Pancreas (tissue), 10 donors: ENCODE data around the gene CDH11. TPM values are rescaled to one million over a fixed set of nuclear protein-coding genes. Genes with fewer than 3 reads are reported as not detected.

ENCODE experiments used
- ATAC-seq, 4 donors: fragments of 200-7000 bp; cut with Tn5 transposase; one replicate each; pipeline versions ENCODE4 v1.8.0 to v1.9.1; 2020; ENCODE audit warnings: mild to moderate bottlenecking in 4 of 4, moderate library complexity in 4 of 4
- DNase-seq, 6 donors: peaks; one replicate each; pipeline ENCODE4 v3.0.0-alpha.2; 2020
- FAIRE-seq: peaks from 2 replicates; lab custom pipeline; 2012; peaks lifted over from hg19 to GRCh38; lab: Jason Lieb, UNC
- H3K27ac ChIP-seq, 4 donors: fragments of 200-600 bp; sonication (generic); 1 replicate in 3 of 4; 2 replicates in 1 of 4; pipeline versions ENCODE4 v1.5.0 to v1.8.0; 2020
- H3K27me3 ChIP-seq, 4 donors: fragments of 200-600 bp; one replicate each; pipeline ENCODE4 v1.8.0; 2021
- H3K36me3 ChIP-seq, 3 donors: fragments of 200-600 bp; sonication (generic) in 1 of 3; one replicate each; pipeline versions ENCODE4 v1.5.0 to v1.8.0; 2020 to 2021
- H3K4me1 ChIP-seq, 3 donors: fragments of 200-600 bp; one replicate each; pipeline ENCODE4 v1.8.0; 2021
- H3K4me3 ChIP-seq, 4 donors: fragments of 200-600 bp; sonication (generic) in 2 of 4; one replicate each; pipeline versions ENCODE4 v1.5.0 to v1.8.0; 2020 to 2021
- H3K9me3 ChIP-seq, 4 donors: fragments of 200-600 bp; one replicate each; pipeline ENCODE4 v1.8.0; 2021
- CTCF ChIP-seq, 4 donors: fragments of 200-600 bp; sonication (generic) in 3 of 4; IDR thresholded peaks; one replicate each; pipeline versions ENCODE4 v1.5.0 to v1.8.0; 2021; ENCODE audit warnings: antibody characterized with exemption in 4 of 4
- WGBS, 2 donors: extraction: QIAGEN DNeasy Blood & Tissue Kit; methylation state at CpG; one replicate each; pipeline ENCODE4 v1.1.7; 2013; 5-methylcytosine and 5-hydroxymethylcytosine counted together
- intact Hi-C, 3 donors: fragments of 100-400 bp; cut with DNase I; formaldehyde crosslinking; loops; one replicate each; pipeline versions ENCODE4 v1.11.1 to v1.14.2; 2022
- polyA plus RNA-seq, 2 donors: library from polyadenylated mRNA; stranded (reverse); fragments of 200-250 nt; gene quantifications; one replicate each; pipeline ENCODE4 v1.2.3, GENCODE V29; 2013
- total RNA-seq, 6 donors: library from RNA; stranded (reverse); fragmentation: NEBNext Ultra II Directional in 4 of 6; extraction: Animal tissue kit (Norgen Biotek cat#: 25700) in 4 of 6; gene quantifications; one replicate each; pipeline versions ENCODE4 v1.2.1 to v1.2.4, GENCODE V29; 2021 to 2023
- donor health status: healthy with polysubstance abuse.
- donor health status: DM: no; HTN: no; CAD: no; lungs with moderate emphysema.
- donor health status: DM: no; HTN: no; CAD: no.
- donor health status: control.
- donor health status: control.
- donor health status: Bipolar disorder and iron deficiency.
- donor health status: DM: yes; HTN: yes; CAD: no.
- donor health status: DM: no; HTN: no; CAD: no.
- donor health status: DM: no; HTN: no; CAD: no.
- donor health status: DM: yes; HTN: yes; CAD: no.

CDH11 gene
- total and polyA plus RNA-seq, 8 donors: 0.38 to 49.6 (median 1.8) TPM

DNA sequence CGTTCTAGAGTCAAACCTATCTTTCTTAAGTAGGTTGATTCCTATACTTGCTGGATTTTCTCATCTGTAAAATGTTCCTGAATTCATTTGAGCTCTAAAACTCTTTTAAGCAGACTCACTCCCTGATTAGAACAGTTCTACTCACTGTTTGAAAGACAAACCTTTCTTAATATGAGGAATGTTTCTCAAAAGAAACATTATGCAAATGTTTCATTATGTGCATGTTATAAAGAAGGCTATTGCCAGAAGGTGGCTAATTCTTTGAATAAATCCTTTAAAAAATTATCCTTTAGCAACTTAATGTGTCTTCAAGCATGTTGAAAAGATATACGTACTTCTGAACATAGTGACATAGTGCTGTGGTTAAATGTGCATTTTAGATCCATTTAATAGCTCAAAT, 124.1 kb downstream of the CDH11 start:
- ATAC-seq: no peak
- no peak for FAIRE-seq
- H3K36me3 ChIP-seq: no peaks in the 10 kb centered on the region
- intact Hi-C loops: no loop called here
- no peaks in the 10 kb centered on the region for H3K9me3 ChIP-seq
- DNase-seq: no peak
- H3K27me3 ChIP-seq: no peaks in the 10 kb centered on the region
- no peak overlapping the region for H3K4me3 ChIP-seq
- H3K4me1 ChIP-seq: no peaks in the 10 kb centered on the region
- WGBS, 2 donors: 59 to 61% methylated on average over 2 of the region's 2 CpGs
- H3K27ac ChIP-seq: no peak overlapping the region
- TF ChIP-seq CTCF (IDR thresholded peaks at IDR 0.05): no peak

GRCh38 chr16:64997121-64997520, 124.7 kb downstream of the CDH11 start:
- no peak for DNase-seq
- intact Hi-C loops: no loop called here
- Histone ChIP-seq H3K9me3 (no peaks in the 10 kb centered on the region), H3K4me1 (no peaks in the 10 kb centered on the region), H3K4me3 (no peak overlapping the region), H3K27ac (no peak overlapping the region), H3K36me3 (no peaks in the 10 kb centered on the region), H3K27me3 (no peaks in the 10 kb centered on the region)
- FAIRE-seq: no peak
- no peak for ATAC-seq
- 86 to 90% methylated on average over 9 of the region's 9 CpGs for WGBS, 2 donors
- no peak for TF ChIP-seq CTCF (IDR thresholded peaks at IDR 0.05)

DNA sequence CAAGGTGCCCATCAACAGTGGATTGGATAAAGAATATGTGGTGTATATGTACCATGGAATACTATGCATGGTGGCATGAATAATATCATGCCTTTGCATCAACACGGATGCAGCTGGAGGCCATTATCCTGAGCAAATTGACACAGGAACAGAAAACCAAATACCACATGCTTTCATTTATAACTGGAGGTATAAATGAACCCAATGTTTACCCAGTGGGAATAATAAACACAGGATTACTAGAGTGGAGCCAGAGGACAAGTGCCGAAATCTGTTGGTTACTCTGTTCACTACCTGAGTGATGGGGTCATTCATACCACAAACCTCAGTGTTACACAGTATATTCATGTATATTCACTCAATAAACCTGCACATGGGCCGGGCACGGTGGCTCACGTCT, 125.2 kb downstream of the CDH11 start:
- 62 to 66% methylated on average over 5 of the region's 5 CpGs for WGBS, 2 donors

DNA sequence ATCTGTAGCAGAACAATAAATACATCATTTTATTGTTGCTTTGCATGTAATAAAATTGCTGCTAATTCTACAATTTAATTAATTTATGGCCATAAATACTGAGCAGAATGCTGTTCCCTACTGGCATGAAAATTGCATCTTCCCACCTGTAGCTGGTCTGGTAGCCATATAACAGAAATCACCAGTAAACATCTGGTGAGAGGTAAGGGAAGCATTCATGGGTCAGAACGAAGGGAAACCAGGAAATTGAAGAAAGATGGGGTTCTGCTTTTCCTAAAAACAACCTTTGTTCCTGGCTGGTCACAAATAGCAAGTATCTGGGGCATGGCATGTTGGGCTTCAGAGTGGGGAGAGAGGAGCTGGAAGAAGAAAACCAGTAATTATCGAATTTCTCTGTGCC, 128.4 kb downstream of the CDH11 start:
- WGBS, 2 donors: 33 to 41% methylated on average over 2 of the region's 2 CpGs
- Histone ChIP-seq H3K9me3 (no peaks in the 10 kb centered on the region), H3K27ac (no peak overlapping the region), H3K4me1 (no peaks in the 10 kb centered on the region), H3K4me3 (no peak overlapping the region), H3K36me3 (no peaks in the 10 kb centered on the region), H3K27me3 (no peaks in the 10 kb centered on the region)
- intact Hi-C loops: no loop called here
- no peak for ATAC-seq
- no peak for FAIRE-seq
- TF ChIP-seq CTCF (IDR thresholded peaks at IDR 0.05): no peak
- DNase-seq: no peak

More for the DNA sequence above, 125.2 kb downstream of the CDH11 start:
- Histone ChIP-seq H3K36me3 (no peaks in the 10 kb centered on the region), H3K4me3 (no peak overlapping the region), H3K27ac (no peak overlapping the region), H3K4me1 (no peaks in the 10 kb centered on the region), H3K27me3 (no peaks in the 10 kb centered on the region), H3K9me3 (no peaks in the 10 kb centered on the region)
- ATAC-seq (no peak), DNase-seq (no peak), FAIRE-seq (no peak)
- intact Hi-C loops: no loop called here
- no peak for TF ChIP-seq CTCF (IDR thresholded peaks at IDR 0.05)

- FAIRE-seq (no peak), ATAC-seq (no peak), DNase-seq (no peak)
- Histone ChIP-seq H3K27ac (no peak overlapping the region), H3K36me3 (no peaks in the 10 kb centered on the region), H3K27me3 (no peaks in the 10 kb centered on the region), H3K4me1 (no peaks in the 10 kb centered on the region), H3K9me3 (no peaks in the 10 kb centered on the region), H3K4me3 (no peak overlapping the region)
- 62 to 80% methylated on average over 1 of the region's 1 CpG for WGBS, 2 donors
- intact Hi-C loops: no loop called here
- no peak for TF ChIP-seq CTCF (IDR thresholded peaks at IDR 0.05)
Measured at GRCh38 chr16:64991001-64991400, 130.9 kb downstream of the CDH11 start.
